Activated CD8-positive, alpha-beta memory T cell treated with anti-CD3 and anti-CD28 coated beads, Interleukin-2, amount 50 U/mL, for 24 hours (primary cell): ENCODE measurements around the gene ASB13.

Source experiments
- DNase-seq: peaks from one replicate; pipeline ENCODE4 v3.0.0-alpha.2; 2020; ENCODE audit errors: extremely low read depth

Gene ASB13

DNA sequence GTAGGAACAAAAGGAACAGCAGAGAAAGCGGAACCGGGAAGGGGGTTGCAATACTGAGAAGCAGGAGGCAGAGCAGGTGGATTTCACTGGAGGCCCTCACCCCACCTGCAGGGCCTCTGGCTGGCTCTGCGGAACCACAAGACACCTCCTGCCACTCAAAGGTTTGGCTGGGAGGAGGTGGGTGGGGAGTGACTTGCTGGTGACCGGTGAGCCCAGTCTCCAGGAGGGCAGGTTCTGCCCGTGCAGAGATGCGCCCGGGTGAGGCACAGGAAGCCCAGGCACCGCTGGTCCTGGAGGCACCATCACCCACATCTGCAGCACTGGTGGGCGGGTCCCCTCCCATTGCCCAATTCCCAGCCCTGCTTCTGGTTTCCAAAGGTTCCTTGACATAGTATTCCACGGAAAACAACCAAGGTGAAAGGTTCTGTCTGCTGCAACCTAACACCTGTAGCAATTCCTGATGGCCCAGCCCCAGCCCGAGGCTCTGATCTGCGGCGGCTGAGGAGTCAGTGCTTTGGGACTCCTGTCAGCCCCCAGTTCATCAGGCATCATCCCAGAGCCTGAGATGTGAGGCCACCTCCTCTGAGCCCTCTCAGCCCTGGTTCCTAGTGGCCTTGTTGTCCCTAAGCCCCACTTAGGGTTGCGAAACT, 77.3 kb downstream of the ASB13 start:
- DNase-seq = no peak
